Left ventricle myocardium superior (tissue), 1 donor: Measurements from ENCODE around the gene CYSRT1. TPM values are rescaled to one million over a fixed set of nuclear protein-coding genes. Genes with fewer than 3 reads are reported as not detected.

Source experiments
- ATAC-seq: fragments of 200-7000 bp; cut with Tn5 transposase; one replicate; pipeline ENCODE4 v1.9.1; 2020; ENCODE audit warnings: mild to moderate bottlenecking, moderate library complexity
- DNase-seq: peaks from one replicate; pipeline ENCODE4 v3.0.0-alpha.2; 2020
- intact Hi-C: fragments of 100-400 bp; cut with micrococcal nuclease; formaldehyde crosslinking; loops from one replicate; pipeline ENCODE4 v1.11.0; 2022
- total RNA-seq: library from RNA; stranded (reverse); fragmentation: NEBNext Ultra II Directional; extraction: Animal tissue kit (Norgen Biotek cat#: 25700); gene quantifications from one replicate; pipeline ENCODE4 v1.2.1, GENCODE V29; 2021
- donor health status: DM: no; HTN: yes; CAD: no; lungs with severe emphysema.

The CYSRT1 gene
- total RNA-seq, 1 donor from 2014 or later, result not detected

DNA sequence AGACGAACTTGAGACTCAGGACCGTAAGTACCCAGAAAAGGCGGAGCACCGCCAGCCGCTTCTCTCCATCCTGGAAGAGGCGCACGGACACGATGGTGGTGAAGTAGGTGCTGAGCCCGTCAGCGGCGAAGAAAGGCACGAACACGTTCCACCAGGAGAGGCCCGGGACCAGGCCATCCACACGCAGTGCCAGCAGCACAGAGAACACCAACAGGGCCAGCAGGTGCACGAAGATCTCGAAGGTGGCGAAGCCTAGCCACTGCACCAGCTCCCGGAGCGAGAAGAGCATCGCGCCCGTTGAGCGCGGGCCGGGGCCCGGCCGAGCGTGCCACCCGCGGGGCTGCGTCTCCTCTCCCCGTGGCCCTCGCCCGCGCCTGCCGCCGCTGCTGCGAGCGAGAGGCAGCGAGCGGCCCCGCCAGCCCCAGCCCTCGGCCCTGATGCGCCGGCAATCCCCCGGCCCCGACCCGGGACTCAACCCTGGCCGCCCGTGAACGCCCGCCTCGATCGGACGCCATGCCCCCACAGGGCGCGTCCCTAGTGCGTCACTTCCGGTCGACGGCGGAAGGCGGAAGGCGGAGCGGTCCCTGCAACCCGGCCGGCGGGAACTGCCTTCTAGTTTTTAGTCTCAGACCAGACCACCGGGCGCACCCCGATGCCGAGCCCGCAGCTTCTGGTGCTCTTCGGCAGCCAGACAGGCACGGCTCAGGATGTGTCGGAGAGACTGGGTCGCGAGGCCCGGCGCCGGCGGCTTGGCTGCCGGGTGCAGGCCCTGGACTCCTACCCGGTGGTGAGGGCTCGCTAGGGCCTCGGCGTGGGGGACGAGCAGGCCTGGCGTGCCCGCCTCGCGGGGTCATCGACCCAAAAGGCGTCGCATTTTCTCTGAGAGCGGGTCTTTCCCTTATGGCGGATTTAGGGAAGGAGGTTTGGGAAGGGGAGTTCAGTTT, 19.6 kb upstream of the CYSRT1 start, which contains the start of the genes NDOR1 and TMEM203:
NDOR1 (plus strand) TSS at position 575 of the 944 bp plus-strand sequence; CDS start at position 653, 78 bp downstream.
TMEM203 (minus strand) TSS at position 523 of the 944 bp plus-strand sequence; CDS start at position 289, 234 bp downstream.
- ATAC-seq, result peak; percentile 56
- intact Hi-C loops, result no loop called here
- peak; percentile 95 for DNase-seq

DNA sequence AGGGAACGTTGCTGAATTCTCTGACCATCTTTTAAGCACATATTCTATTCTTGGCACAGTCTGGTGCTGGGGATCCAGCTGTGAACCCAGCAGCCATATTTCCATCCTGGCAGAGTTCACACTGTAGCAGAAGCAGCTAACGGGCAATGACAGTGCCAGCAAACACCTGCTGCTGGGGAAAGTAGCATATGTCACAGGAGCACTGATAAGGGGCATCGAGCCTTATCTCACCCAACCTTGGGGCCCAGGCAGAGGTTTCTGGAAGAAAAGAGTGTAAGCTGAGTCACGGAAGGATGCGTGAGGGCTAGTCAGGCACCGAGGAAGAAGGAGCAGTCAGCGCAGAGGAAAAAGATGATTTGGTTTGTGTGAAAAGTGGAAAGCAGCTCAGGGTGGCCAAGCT, 18.4 kb upstream of the CYSRT1 start:
- no peak for DNase-seq
- no peak for ATAC-seq
- intact Hi-C loops, result no loop called here

DNA sequence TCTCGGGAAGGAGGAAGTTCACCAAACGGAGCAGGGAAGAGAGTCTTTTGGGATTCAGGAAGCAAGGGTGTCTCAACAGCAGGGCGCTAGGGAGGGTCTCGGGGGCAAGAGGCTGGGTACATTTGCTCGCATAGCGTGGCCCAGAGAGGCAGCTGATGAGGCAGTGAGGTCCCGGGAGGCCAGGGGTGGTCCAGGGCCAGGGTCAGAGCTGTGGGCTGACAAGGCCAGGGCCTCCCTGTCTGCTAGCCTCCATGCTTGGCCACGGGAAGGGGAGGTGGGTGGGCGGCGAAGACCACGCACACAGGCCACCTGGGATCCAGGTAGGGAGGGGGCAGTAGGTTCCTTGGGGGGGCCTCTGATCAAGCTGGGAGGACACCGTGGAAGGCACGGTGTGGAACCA, 13.4 kb upstream of the CYSRT1 start:
- ATAC-seq (no peak), DNase-seq (no peak)
- intact Hi-C loops, result no loop called here

GRCh38 chr9:137212520-137212919, 12.5 kb upstream of the CYSRT1 start:
- ATAC-seq, result no peak
- intact Hi-C loops, result no loop called here
- DNase-seq, result no peak

DNA sequence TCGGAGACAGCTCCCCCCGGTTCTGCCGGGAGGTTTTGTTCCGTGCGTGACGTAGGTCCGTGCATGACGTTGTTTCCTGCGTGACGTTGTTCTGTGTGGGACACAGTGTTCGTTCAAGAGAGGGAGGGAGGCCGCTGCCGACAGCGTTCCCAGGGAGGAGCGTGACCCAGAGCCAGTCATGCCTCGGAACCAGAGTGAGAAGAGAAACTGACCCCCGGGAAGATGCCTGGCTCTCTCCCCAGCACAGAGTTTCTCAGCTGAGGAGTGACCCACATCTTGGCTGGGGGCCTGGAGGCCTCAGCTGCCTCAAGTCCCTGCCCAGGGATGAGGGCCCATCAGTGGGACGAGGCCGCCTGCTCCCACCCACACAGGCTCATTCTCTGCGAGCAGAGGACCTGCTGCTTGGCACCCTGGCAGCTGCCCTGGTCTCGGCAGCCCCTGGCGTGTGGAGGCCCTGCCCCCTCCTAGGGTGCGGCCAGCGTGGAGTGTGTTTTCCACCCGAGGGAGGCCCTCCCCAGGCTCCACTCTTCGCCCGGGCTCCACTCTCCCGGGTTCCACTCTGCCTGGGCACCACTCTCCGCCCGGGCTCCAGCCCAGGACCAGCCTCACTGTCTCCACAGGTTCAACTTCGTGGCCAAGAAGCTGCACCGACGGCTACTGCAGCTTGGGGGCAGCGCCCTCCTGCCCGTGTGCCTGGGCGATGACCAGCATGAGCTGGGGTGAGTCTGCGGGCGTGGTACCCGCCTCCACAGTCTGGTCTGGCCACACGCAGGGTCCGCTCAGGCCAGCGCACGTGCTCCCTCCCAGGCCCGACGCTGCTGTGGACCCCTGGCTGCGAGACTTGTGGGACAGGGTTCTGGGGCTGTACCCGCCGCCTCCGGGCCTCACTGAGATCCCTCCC, 11.6 kb upstream of the CYSRT1 start:
- intact Hi-C loops, result no loop called here
- ATAC-seq (no peak), DNase-seq (no peak)

DNA sequence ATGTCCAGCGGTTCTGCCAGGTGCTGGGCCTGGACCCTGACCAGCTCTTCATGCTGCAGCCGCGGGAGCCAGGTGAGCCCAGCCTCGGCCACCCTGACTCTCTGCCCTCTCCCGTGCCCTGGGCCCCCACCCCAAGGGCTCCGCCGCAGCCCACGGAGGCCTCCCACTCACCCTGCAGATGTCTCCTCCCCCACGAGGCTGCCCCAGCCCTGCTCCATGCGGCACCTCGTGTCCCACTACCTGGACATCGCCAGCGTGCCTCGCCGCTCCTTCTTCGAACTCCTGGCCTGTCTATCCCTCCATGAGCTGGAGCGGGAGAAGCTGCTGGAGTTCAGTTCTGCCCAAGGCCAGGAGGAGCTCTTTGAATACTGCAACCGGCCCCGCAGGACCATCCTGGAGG, 10.4 kb upstream of the CYSRT1 start:
- ATAC-seq (no peak), DNase-seq (no peak)
- intact Hi-C loops, result no loop called here

GRCh38 chr9:137215196-137215986, 9.6 kb upstream of the CYSRT1 start:
- DNase-seq (no peak), ATAC-seq (no peak)
- intact Hi-C loops, result no loop called here

DNA sequence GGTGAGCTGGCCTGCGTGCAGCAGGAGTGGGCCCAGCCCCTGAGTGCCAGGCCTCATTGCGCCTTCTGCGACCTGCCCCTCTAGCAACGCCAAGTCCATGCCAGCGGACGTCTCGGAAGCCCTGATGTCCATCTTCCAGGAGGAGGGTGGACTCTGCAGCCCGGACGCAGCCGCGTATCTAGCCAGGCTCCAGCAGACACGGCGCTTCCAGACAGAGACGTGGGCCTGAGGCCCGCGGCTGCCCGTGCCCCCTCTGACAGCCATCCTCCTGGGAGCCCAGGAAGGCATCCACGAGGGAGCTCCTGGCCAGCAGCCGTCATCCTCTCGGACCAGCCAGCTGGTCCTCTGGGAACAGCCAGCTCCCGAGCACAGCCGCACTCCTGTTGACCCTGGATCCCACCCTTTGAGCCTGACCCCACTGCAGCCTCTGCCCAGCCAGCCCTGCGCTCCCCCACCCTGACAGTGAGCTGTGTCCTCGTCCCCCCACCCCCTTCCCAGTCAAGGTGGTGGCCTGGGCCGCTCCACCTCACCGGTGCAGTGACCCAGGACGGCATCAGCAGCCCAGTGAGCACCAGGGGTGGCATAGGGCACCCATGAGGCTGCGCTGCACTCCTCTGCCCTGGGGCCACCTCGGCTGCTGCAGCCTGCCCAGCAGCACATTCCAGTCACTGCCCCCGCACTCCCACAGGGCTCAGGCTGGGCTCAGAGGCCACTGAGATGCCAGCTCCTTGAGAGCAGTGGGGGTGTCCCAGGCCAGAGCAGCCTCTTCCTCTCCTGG, 8.6 kb upstream of the CYSRT1 start:
- intact Hi-C loops, result no loop called here
- ATAC-seq (no peak), DNase-seq (no peak)

DNA sequence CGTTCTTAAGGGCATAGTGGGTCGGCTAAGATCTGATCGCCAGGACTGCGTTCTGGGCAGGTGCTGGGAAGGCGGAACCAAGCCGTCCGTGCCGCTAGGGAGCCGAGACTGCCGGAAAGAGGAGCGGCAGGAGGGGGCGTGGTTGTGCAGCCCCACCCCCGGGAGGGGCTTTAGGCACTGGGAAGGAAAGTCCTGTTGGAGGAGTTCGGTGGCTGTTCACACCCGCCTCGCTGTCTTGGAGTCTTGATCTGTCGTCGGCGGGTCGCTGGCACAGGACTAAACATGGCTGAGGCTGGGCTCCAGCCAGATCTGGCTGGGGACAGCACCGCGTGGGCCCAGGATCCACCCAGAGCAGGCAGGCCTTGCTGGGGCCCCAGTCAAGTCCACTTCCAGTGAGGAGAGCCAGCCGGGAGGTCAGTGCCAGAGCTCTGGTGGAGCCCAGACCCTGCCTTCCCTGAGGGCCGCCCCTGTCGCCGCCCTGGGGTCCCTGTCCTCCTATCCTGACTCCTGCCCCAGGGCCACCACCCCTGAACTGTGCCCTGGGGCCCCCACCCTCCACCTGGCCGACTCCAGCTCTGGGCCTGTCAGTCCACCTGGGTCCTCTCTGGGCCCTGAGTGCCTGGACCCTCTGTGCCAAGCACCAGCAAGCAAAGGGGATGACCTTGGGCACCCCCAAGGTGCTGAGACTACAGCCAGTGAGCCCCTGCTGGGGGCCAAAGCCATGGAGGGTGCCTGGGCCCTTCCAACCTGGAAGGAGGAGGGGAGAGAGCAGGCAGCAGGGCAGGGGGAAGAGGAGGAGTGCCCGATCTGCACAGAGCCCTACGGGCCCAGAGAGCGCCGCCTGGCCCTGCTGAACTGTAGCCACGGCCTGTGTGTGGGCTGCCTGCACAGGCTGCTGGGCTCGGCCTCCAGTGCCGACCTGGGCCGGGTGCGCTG, 7.4 kb upstream of the CYSRT1 start:
- peak; percentile 60 for ATAC-seq
- DNase-seq, result peak; percentile 81
- intact Hi-C loops, result no loop called here

DNA sequence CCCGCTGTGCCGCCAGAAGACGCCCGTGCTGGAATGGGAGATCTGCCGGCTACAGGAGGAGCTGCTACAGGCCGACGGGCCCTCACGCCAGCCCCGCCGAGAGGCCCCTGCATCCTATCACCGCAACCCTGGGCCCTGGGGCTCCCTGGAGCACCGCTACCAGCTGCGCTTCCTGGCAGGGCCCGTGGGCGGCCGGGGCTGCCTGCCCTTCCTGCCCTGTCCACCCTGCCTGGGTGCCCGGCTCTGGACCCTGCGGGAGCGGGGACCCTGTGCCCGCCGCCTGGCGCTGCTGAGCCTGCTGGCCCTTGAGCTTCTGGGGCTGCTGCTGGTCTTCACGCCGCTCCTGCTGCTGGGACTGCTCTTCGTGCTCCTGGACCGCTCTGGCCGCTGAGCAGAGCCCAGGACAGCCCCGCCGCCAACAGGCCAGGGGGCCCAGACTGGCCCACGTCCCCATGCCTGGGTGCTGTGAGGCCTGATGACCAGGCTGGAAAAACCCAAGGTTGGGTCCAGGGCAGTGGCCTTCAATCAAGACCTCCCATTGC, 6.7 kb upstream of the CYSRT1 start:
- intact Hi-C loops, result no loop called here
- no peak for ATAC-seq
- DNase-seq, result no peak

DNA sequence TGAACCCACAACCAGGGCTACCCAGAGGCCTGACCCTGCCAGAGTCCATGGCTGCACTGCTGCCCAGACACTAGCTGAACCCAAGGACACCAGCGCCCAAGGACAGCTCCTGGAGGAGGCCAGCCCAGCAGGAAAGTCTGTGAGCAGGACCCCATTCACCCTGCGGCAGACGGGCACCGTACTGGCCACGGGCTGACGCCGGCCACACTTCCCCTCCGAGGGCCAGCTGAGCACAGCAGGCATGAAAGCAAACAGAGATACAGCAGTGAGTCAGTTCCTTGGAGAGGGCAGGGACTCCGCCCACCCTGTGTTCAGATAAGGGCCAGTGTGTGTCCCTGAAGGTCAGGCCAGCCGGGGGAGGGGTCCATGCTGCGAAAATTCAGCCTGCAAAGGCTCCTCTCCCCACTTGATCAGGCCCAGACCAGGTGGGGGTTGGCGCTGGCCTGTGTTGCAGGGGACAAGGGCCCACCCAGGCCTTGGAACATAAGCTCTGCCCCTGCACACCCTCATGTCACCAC, 6.2 kb upstream of the CYSRT1 start:
- DNase-seq (no peak), ATAC-seq (peak; percentile 17)
- intact Hi-C loops, result no loop called here

GRCh38 chr9:137219757-137220316, 5.1 kb upstream of the CYSRT1 start:
- no peak for ATAC-seq
- intact Hi-C loops, result no loop called here
- DNase-seq, result no peak

- DNase-seq (no peak), ATAC-seq (no peak)
- intact Hi-C loops, result no loop called here
Observed at GRCh38 chr9:137220317-137221094, 4.5 kb upstream of the CYSRT1 start.

- DNase-seq (no peak), ATAC-seq (no peak)
- intact Hi-C loops, result no loop called here
Observed at GRCh38 chr9:137221095-137221505, 3.9 kb upstream of the CYSRT1 start.

- ATAC-seq, result no peak
- intact Hi-C loops, result no loop called here
- DNase-seq, result no peak
Observed at GRCh38 chr9:137221506-137222111, 3.4 kb upstream of the CYSRT1 start.
